K562 (cell line): ENCODE results near the gene SLC12A6. TPM values are rescaled to one million over a fixed set of nuclear protein-coding genes. Genes with fewer than 3 reads are reported as not detected.

Experiments used
- CBX2 ChIP-seq: fragments of 200-600 bp; sonication (generic); IDR thresholded peaks from one replicate; pipeline ENCODE4 v1.6.1; 2012; ENCODE audit warnings: mild to moderate bottlenecking, low read length, inconsistent platforms; ENCODE audit not compliant: insufficient read depth, poor library complexity, severe bottlenecking
- CBX8 ChIP-seq: fragments of 200-600 bp; sonication (generic); IDR thresholded peaks from 2 replicates; pipeline ENCODE4 v1.6.1; 2012; ENCODE audit warnings: borderline replicate concordance, mixed run types, low read depth, mild to moderate bottlenecking, moderate library complexity, mixed read lengths, low read length, control low read depth, inconsistent platforms; ENCODE audit not compliant: poor library complexity, severe bottlenecking; ENCODE audit errors: extremely low read depth
- ESRRB ChIP-seq: fragments of 250-450 bp; sonication (Bioruptor Pico); IDR thresholded peaks from 2 replicates; pipeline ENCODE4 v1.5.0; 2020; ENCODE audit warnings: mild to moderate bottlenecking, moderate library complexity, borderline replicate concordance
- ETV1 ChIP-seq: fragments of 450-650 bp; conservative IDR thresholded peaks from 2 replicates; pipeline ENCODE4 v1.6.1; 2016; ENCODE audit warnings: missing genetic modification characterization, control low read depth, low read depth, missing compliant biosample characterization
- GTF2E2 ChIP-seq: fragments of 200-800 bp; sonication (Bioruptor generic); IDR thresholded peaks from 2 replicates; pipeline ENCODE4 v1.6.1; 2016; ENCODE audit warnings: missing genetic modification characterization, missing compliant biosample characterization
- MAZ ChIP-seq, 2 experiments: fragments of 450-650 bp in 1 of 2; sonication (generic) in 1 of 2; formaldehyde crosslinking; IDR thresholded peaks in 1 of 2; conservative IDR thresholded peaks in 1 of 2; 2 replicates each; pipeline versions ENCODE4 v1.4.0 to v1.5.0; 2020; ENCODE audit warnings: mild to moderate bottlenecking in 1 of 2, missing genetic modification reagents in 1 of 2
- NCOA1 ChIP-seq: fragments of 450-650 bp; IDR thresholded peaks from 2 replicates; pipeline ENCODE4 v1.6.1; 2016; ENCODE audit warnings: low read depth
- NCOA2 ChIP-seq, 2 experiments: fragments of 450-650 bp; IDR thresholded peaks; 2 replicates each; pipeline ENCODE4 v1.6.1; 2018; ENCODE audit warnings: mild to moderate bottlenecking in 2 of 2, moderate library complexity in 1 of 2; ENCODE audit not compliant: partially characterized antibody in 2 of 2
- POLR2AphosphoS5 ChIP-seq: IDR thresholded peaks from 2 replicates; pipeline ENCODE4 v1.6.1; 2011; ENCODE audit warnings: mild to moderate bottlenecking, low read depth, low read length, moderate library complexity; ENCODE audit not compliant: control insufficient read depth, insufficient read depth
- RAD51 ChIP-seq: fragments of 450-650 bp; IDR thresholded peaks from 2 replicates; pipeline ENCODE4 v1.7.1; 2016; ENCODE audit warnings: low read depth, mild to moderate bottlenecking, borderline replicate concordance
- TEAD4 ChIP-seq, 2 experiments: sonication (generic) in 1 of 2; formaldehyde crosslinking in 1 of 2; IDR thresholded peaks; 2 replicates each; pipeline versions ENCODE4 v1.6.1 to v1.8.0; 2012 to 2022; ENCODE audit warnings: borderline replicate concordance in 1 of 2, inconsistent platforms in 1 of 2, low read length in 1 of 2, mild to moderate bottlenecking in 1 of 2, missing genetic modification reagents in 1 of 2
- ZFP1 ChIP-seq: fragments of 450-650 bp; formaldehyde crosslinking; IDR thresholded peaks from 2 replicates; pipeline ENCODE4 v1.4.0; 2020; ENCODE audit warnings: mild to moderate bottlenecking, mixed read lengths
- ZFX ChIP-seq: sonication (generic); formaldehyde crosslinking; IDR thresholded peaks from 2 replicates; pipeline ENCODE4 v1.8.0; 2022; ENCODE audit warnings: mild to moderate bottlenecking, missing genetic modification reagents, moderate library complexity
- ZNF143 ChIP-seq: sonication (generic); formaldehyde crosslinking; IDR thresholded peaks from 2 replicates; pipeline ENCODE4 v1.9.0; 2022; ENCODE audit warnings: mild to moderate bottlenecking, missing genetic modification reagents
- ZNF445 ChIP-seq: fragments of 250-450 bp; sonication (Bioruptor Pico); IDR thresholded peaks from 2 replicates; pipeline ENCODE4 v1.4.0; 2020; ENCODE audit warnings: low read depth, mild to moderate bottlenecking, moderate library complexity
- ZNF696 ChIP-seq: fragments of 250-450 bp; sonication (Bioruptor Pico); conservative IDR thresholded peaks from 2 replicates; pipeline ENCODE4 v1.4.0; 2020; ENCODE audit warnings: mild to moderate bottlenecking, moderate library complexity
- ZNF77 ChIP-seq: fragments of 250-450 bp; sonication (Bioruptor Pico); IDR thresholded peaks from 2 replicates; pipeline ENCODE4 v1.5.0; 2020
- polyA plus RNA-seq, 8 experiments: library from polyadenylated mRNA; depleted of rRNA in 4 of 8; stranded (reverse) in 5 of 8; unstranded in 3 of 8; fragments of >200 nt; fragmentation: Nextera tagmentation in 2 of 8; fragmentation: Illumina TruSeq in 1 of 8; extraction: Ambion mirVana in 2 of 8; extraction: Trizol in 1 of 8; gene quantifications; 2 replicates each; pipeline versions ENCODE4 v1.2.1 to v1.2.3, GENCODE V29; 2011 to 2014; ENCODE audit warnings: inconsistent platforms in 1 of 8, missing spikeins in 1 of 8
- total RNA-seq, 7 experiments: library from RNA; depleted of rRNA in 6 of 7; stranded (reverse); fragments of >200 nt in 6 of 7; fragmentation: Illumina TruSeq in 2 of 7; extraction: Trizol in 2 of 7; gene quantifications; 2 replicates each; pipeline versions ENCODE4 v1.2.1 to v1.2.3, GENCODE V29; 2011 to 2021; ENCODE audit warnings: low replicate concordance in 1 of 7
- TF ChIP-seq, protein P1 (sequence below): fragments of 250-450 bp; sonication (Bioruptor Pico); IDR thresholded peaks from 2 replicates; pipeline ENCODE4 v1.5.0; 2020; ENCODE audit warnings: mild to moderate bottlenecking
- TF ChIP-seq, protein P2 (sequence below): sonication (generic); formaldehyde crosslinking; IDR thresholded peaks from 2 replicates; pipeline ENCODE4 v1.9.0; 2022; ENCODE audit warnings: mild to moderate bottlenecking, missing genetic modification reagents
- TF ChIP-seq, protein P3 (sequence below): sonication (generic); formaldehyde crosslinking; IDR thresholded peaks from 2 replicates; pipeline ENCODE4 v1.8.1; 2023; ENCODE audit warnings: mild to moderate bottlenecking, missing genetic modification reagents, moderate library complexity
- TF ChIP-seq, protein P4 (sequence below), 2 experiments: fragments of 200-800 bp in 1 of 2; sonication (Bioruptor generic) in 1 of 2; sonication (generic) in 1 of 2; formaldehyde crosslinking in 1 of 2; IDR thresholded peaks in 1 of 2; conservative IDR thresholded peaks in 1 of 2; 2 replicates each; pipeline versions ENCODE4 v1.5.0 to v1.6.1; 2016 to 2020; ENCODE audit warnings: missing compliant biosample characterization in 1 of 2, missing genetic modification characterization in 1 of 2, missing genetic modification reagents in 1 of 2

The SLC12A6 gene
- total and polyA plus RNA-seq, 9 of the 15 experiments (the other 6 are each of a cell fraction or from before 2014, with no cell fraction given): 1.4 to 16.4 (median 6.7) TPM

DNA sequence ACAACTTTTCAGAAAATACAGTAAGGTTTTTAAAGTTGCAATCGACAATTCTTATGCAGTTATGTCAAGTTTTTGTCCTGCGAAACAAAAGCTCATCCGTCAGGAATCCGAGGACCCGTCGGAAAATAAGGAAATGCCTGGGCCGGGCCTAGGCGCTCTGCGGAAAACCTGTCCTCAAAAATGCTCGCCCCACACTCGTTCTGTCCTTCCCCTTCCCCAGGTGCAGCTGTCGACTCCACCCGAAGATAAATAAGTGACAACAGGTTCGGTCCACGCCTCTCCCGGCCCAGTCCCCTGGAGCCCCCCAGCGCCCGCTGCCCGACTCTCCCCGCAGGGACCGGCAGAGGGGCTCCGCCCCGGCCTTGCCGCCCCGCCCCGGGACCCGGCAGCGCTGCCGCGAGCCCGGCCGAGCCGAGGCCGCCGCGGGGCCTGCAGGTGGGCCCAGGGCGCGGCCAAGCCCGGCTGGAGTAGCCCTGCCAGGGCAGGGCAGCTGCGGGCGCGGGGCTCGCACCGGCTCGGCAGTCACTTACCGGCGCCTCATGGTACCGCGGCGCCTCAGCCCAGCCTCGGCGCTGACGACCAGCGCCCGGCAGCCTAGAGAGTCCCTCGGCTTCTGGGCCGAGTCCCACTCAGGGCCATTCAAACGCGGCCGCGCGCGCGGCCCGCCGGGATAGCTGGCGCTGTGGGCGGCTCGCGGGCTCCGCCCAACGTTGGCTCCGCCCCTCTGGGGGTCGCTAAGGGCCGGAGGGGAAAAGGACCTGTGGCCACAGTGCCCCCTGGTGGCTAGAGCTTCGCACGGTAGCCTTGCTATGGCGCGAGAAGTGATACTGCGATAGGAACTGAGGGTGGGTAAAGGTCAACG lies 127.9 kb downstream of the SLC12A6 start, which contains the start of gene KATNBL1 (continued):
- TF ChIP-seq, protein P1, sequence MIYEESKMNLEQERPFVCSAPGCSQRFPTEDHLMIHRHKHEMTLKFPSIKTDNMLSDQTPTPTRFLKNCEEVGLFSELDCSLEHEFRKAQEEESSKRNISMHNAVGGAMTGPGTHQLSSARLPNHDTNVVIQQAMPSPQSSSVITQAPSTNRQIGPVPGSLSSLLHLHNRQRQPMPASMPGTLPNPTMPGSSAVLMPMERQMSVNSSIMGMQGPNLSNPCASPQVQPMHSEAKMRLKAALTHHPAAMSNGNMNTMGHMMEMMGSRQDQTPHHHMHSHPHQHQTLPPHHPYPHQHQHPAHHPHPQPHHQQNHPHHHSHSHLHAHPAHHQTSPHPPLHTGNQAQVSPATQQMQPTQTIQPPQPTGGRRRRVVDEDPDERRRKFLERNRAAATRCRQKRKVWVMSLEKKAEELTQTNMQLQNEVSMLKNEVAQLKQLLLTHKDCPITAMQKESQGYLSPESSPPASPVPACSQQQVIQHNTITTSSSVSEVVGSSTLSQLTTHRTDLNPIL (CRISPR knock-in tag): no peak
- TF ChIP-seq CBX2 (no peak), ZNF77 (no peak), TEAD4 (IDR thresholded peaks at IDR 0.05; ENCODE audit: low read length) (no peak), TEAD4 (CRISPR knock-in tag; IDR thresholded peaks at IDR 0.05; ENCODE audit: borderline replicate concordance) (no peak), ZFX (CRISPR knock-in tag) (peak; percentile 98), ZFP1 (CRISPR knock-in tag) (no peak), ZNF696 (CRISPR knock-in tag) (no peak), ETV1 (no peak), ZNF445 (CRISPR knock-in tag) (no peak), NCOA1 (no peak), ZNF143 (CRISPR knock-in tag) (peak; percentile 72), ESRRB (CRISPR knock-in tag) (no peak), RAD51 (no peak), NCOA2 (IDR thresholded peaks at IDR 0.05; ENCODE audit: partially characterized antibody in 2 of 2) (no peak), CBX8 (no peak), GTF2E2 (peak; percentile 44; the same call in 1 of the 2 replicates), MAZ (CRISPR knock-in tag; conservative IDR thresholded peaks at IDR 0.05 in 1 of 2, IDR thresholded peaks at IDR 0.05 in 1 of 2) (peak; percentile 60 to 89), POLR2AphosphoS5 (peak; percentile 83)
- TF ChIP-seq, protein P2, sequence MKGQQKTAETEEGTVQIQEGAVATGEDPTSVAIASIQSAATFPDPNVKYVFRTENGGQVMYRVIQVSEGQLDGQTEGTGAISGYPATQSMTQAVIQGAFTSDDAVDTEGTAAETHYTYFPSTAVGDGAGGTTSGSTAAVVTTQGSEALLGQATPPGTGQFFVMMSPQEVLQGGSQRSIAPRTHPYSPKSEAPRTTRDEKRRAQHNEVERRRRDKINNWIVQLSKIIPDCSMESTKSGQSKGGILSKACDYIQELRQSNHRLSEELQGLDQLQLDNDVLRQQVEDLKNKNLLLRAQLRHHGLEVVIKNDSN (CRISPR knock-in tag): no peak
- TF ChIP-seq, protein P3, sequence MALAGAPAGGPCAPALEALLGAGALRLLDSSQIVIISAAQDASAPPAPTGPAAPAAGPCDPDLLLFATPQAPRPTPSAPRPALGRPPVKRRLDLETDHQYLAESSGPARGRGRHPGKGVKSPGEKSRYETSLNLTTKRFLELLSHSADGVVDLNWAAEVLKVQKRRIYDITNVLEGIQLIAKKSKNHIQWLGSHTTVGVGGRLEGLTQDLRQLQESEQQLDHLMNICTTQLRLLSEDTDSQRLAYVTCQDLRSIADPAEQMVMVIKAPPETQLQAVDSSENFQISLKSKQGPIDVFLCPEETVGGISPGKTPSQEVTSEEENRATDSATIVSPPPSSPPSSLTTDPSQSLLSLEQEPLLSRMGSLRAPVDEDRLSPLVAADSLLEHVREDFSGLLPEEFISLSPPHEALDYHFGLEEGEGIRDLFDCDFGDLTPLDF: peak; percentile 81; the same call in 1 of the 2 replicates
- TF ChIP-seq, protein P4, sequence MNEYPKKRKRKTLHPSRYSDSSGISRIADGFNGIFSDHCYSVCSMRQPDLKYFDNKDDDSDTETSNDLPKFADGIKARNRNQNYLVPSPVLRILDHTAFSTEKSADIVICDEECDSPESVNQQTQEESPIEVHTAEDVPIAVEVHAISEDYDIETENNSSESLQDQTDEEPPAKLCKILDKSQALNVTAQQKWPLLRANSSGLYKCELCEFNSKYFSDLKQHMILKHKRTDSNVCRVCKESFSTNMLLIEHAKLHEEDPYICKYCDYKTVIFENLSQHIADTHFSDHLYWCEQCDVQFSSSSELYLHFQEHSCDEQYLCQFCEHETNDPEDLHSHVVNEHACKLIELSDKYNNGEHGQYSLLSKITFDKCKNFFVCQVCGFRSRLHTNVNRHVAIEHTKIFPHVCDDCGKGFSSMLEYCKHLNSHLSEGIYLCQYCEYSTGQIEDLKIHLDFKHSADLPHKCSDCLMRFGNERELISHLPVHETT (CRISPR knock-in tag; conservative IDR thresholded peaks at IDR 0.05 in 1 of 2, IDR thresholded peaks at IDR 0.05 in 1 of 2): peak in 1 of 2 experiments; percentile 58; a peak in 1 of 4 replicates
